Mucosa of descending colon (tissue), 3 donors: ENCODE data around the gene SEZ6L2. TPM values are rescaled to one million over a fixed set of nuclear protein-coding genes. Genes with fewer than 3 reads are reported as not detected.
"Not testable (repeated sequence)": the region's sequence is repeated elsewhere in the genome, so short reads cannot be mapped to it uniquely, and the experiment has no call there.

Source experiments
- ATAC-seq: fragments of 200-7000 bp; cut with Tn5 transposase; one replicate; pipeline ENCODE4 v1.9.1; 2020; ENCODE audit warnings: mild to moderate bottlenecking, moderate library complexity
- DNase-seq, 3 donors: peaks; one replicate each; pipeline ENCODE4 v3.0.0-alpha.2; 2020
- H3K36me3 ChIP-seq: fragments of 200-600 bp; one replicate; pipeline ENCODE4 v1.8.0; 2021; ENCODE audit warnings: low read depth, mild to moderate bottlenecking
- H3K4me1 ChIP-seq: fragments of 200-600 bp; one replicate; pipeline ENCODE4 v1.8.0; 2021; ENCODE audit warnings: low read depth, mild to moderate bottlenecking
- H3K4me3 ChIP-seq: fragments of 200-600 bp; one replicate; pipeline ENCODE4 v1.8.0; 2021; ENCODE audit warnings: mild to moderate bottlenecking
- H3K9me3 ChIP-seq: fragments of 200-600 bp; one replicate; pipeline ENCODE4 v1.8.0; 2021; ENCODE audit warnings: mild to moderate bottlenecking
- CTCF ChIP-seq: fragments of 200-600 bp; IDR thresholded peaks from one replicate; pipeline ENCODE4 v1.8.0; 2022; ENCODE audit warnings: antibody characterized with exemption, mild to moderate bottlenecking
- intact Hi-C, 2 donors: fragments of 100-400 bp; cut with DNase I in 1 of 2; cut with micrococcal nuclease in 1 of 2; formaldehyde crosslinking; loops; one replicate each; pipeline versions ENCODE4 v1.11.0 to v1.11.1; 2022; cut with DNase I, micrococcal nuclease
- long read RNA-seq, 2 donors: library from polyadenylated mRNA; unstranded; transcript quantifications; one replicate each; pipeline ENCODE4 v2.0.0, GENCODE V29; 2019 to 2021
- total RNA-seq, 3 donors: library from RNA; stranded (reverse); fragmentation: NEBNext Ultra II Directional in 2 of 3; extraction: Animal tissue kit (Norgen Biotek cat#: 25700) in 2 of 3; gene quantifications; one replicate each; pipeline versions ENCODE4 v1.2.1 to v1.2.4, GENCODE V29; 2021 to 2023
- donor health status: DM: no; HTN: no; CAD: no; lungs with moderate emphysema.
- donor health status: DM: no; HTN: no; CAD: no.
- donor health status: DM: no; HTN: yes; CAD: no.

Gene SEZ6L2
- total RNA-seq = 1 to 10 TPM; 6.1 to 9.6 (median 7.0) TPM
- long read RNA-seq, donor 1, partial matches to known transcripts = 10 of 14 reads
- long read RNA-seq, donor 1, other reads (novel, unspliced or antisense) = 4 of 14 reads
- long read RNA-seq, donor 2, partial matches to known transcripts = 1 of 2 reads
- long read RNA-seq, donor 2, other reads (novel, unspliced or antisense) = 1 of 2 reads

- intact Hi-C loops = no loop called here
- ATAC-seq (peak; percentile 94), DNase-seq (peak; percentile 83 to 91 (median 89))
- no peak for TF ChIP-seq CTCF
- Histone ChIP-seq H3K9me3 (no peaks in the 10 kb centered on the region), H3K4me1 (peaks cover 12% of the 10 kb centered on the region), H3K36me3 (no peaks in the 10 kb centered on the region), H3K4me3 (peak within 1 kb of the TSS; percentile 26)
Observed at GRCh38 chr16:29899516-29900101, at the start of gene SEZ6L2. Gene SEZ6L2, minus strand, starts transcription at chr16:29899550. Its CDS starts 531 bp downstream, at chr16:29899019.

DNA sequence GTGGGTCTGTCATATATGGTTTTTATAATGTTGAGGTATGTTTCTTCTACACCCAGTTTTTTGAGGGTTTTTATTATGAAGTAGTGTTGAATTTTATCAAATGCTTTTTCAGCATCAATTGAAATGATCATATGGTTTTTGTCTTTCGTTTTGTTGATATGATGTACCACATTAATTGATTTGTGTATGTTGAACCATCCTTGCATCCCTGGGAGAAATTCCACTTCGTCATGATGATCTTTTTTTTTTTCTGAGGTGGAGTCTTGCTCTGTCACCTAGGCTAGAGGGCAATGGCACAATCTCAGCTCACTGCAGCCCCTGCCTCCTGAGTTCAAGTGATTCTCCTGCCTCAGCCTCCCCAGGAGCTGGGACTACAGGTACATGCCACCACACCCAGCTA is 48.5 kb upstream of the SEZ6L2 start:
- Histone ChIP-seq H3K4me1 (peaks cover under 1% of the 10 kb centered on the region), H3K36me3 (no peaks in the 10 kb centered on the region), H3K9me3 (no peaks in the 10 kb centered on the region), H3K4me3 (no peak overlapping the region)
- DNase-seq (no peak), ATAC-seq (no peak)
- intact Hi-C loops = no loop called here
- TF ChIP-seq CTCF = no peak

GRCh38 chr16:29943846-29944799 is 44.8 kb upstream of the SEZ6L2 start:
- H3K4me1 ChIP-seq = peaks cover 6% of the 10 kb centered on the region
- DNase-seq (peak; percentile 73 to 81 (median 75)), ATAC-seq (peak; percentile 98)
- intact Hi-C loops = no loop called here
- peaks cover 4% of the 10 kb centered on the region for H3K9me3 ChIP-seq
- no peaks in the 10 kb centered on the region for H3K36me3 ChIP-seq
- H3K4me3 ChIP-seq = no peak overlapping the region
- TF ChIP-seq CTCF = no peak

GRCh38 chr16:29940656-29941055 is 41.3 kb upstream of the SEZ6L2 start:
- Histone ChIP-seq H3K9me3 (peaks cover 4% of the 10 kb centered on the region), H3K4me3 (no peak overlapping the region), H3K4me1 (peaks cover 6% of the 10 kb centered on the region), H3K36me3 (no peaks in the 10 kb centered on the region)
- DNase-seq (no peak), ATAC-seq (no peak)
- intact Hi-C loops = no loop called here
- no peak for TF ChIP-seq CTCF

DNA sequence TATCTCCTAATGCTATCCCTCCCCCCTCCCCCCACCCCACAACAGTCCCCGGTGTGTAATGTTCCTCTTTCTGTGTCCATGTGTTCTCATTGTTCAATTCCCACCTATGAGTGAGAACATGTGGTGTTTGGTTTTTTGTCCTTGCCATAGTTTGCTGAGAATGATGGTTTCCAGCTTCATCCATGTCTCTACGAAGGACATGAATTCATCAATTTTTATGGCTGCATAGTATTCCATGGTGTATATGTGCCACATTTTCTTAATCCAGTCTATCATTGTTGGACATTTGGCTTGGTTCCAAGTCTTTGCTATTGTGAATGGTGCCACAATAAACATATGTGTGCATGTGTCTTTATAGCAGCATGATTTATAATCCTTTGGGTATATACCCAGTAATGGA is 32.4 kb upstream of the SEZ6L2 start:
- ATAC-seq, H3K4me3 ChIP-seq, H3K4me1 ChIP-seq, intact Hi-C loops, DNase-seq, H3K9me3 ChIP-seq, H3K36me3 ChIP-seq: not testable (repeated sequence)
